K562 treated with DMSO at 1 percent for 4 hours (cell line): ENCODE measurements around the gene SLC12A2. TPM values are rescaled to one million over a fixed set of nuclear protein-coding genes. Genes with fewer than 3 reads are reported as not detected.

Experiments used
- total RNA-seq: library from RNA; unstranded; fragments of 300-600 nt; gene quantifications from 2 replicates; pipeline ENCODE4 v1.2.3, GENCODE V29; 2022; ENCODE audit not compliant: insufficient read depth

Gene SLC12A2
- 4.3 and 5.8 TPM in 2 replicates for total RNA-seq

DNA sequence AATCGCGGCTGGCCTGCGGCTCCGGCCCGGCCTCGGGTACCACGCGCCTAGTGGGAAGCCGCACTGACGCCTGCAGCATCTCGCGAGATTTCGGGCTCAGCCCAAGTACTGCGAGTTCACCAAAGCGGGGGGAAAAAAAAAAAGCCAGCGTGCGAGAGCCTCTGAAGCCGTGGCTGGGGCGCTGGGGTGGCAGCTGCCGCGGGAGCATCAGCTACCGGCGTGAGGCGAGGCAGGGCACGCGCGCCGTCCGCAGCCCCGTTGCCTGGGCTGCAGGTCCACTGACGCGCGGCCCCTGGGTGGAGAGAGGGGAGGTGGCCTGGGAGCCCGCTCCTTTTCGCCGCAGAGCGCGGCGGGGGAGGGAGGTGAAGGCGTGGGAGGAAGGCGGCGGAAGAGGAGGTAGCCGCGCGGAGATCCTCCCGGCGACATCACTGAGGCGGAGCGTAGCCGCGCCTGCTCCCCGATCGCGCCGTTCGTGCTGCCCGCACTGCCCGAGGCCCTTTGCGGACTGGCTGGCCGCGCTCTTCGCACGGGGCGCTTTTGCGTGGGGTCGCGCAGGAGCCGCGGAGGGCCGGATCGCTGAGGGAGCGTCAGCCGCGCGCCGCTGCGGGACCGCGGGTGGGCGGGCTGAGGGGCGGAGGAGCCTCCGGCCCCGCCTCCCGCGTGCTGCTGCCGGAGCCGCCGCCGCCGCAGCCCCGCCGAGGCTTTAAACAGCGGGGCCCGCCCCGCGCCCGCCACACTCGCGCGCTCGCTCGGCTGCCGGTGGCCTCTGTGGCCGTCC lies at the start of gene SLC12A2:
Gene SLC12A2, plus strand, starts transcription at position 734 of the 778 bp plus-strand sequence. CDS start 189 bp downstream, outside the sequence.

